Small intestine (tissue), 7 donors: Measurements from ENCODE around the gene C5orf63. TPM values are rescaled to one million over a fixed set of nuclear protein-coding genes. Genes with fewer than 3 reads are reported as not detected.
"Not testable (repeated sequence)": the region's sequence is repeated elsewhere in the genome, so short reads cannot be mapped to it uniquely, and the experiment has no call there.

ENCODE experiments used
- DNase-seq, 2 donors: peaks; one replicate each; pipeline versions ENCODE4 v3.0.0 to v3.0.0-alpha.2; 2013
- FAIRE-seq: peaks from 2 replicates; lab custom pipeline; 2012; peaks lifted over from hg19 to GRCh38; lab: Jason Lieb, UNC
- H3K27ac ChIP-seq, 3 donors: one replicate each; pipeline ENCODE4 v1.5.1; 2013; ENCODE audit warnings: low read length in 2 of 3, mild to moderate bottlenecking in 2 of 3, control low read depth in 1 of 3, inconsistent platforms in 1 of 3, low read depth in 1 of 3, moderate library complexity in 1 of 3
- H3K27me3 ChIP-seq, 3 donors: one replicate each; pipeline ENCODE4 v1.6.1; 2013; ENCODE audit warnings: low read length in 3 of 3, inconsistent platforms in 1 of 3; ENCODE audit not compliant: control insufficient read depth in 3 of 3, insufficient read depth in 3 of 3
- H3K36me3 ChIP-seq, 3 donors: one replicate each; pipeline ENCODE4 v1.6.1; 2013; ENCODE audit warnings: low read length in 3 of 3, inconsistent platforms in 1 of 3, low read depth in 1 of 3, mild to moderate bottlenecking in 1 of 3, moderate library complexity in 1 of 3; ENCODE audit not compliant: control insufficient read depth in 3 of 3, insufficient read depth in 2 of 3
- H3K4me1 ChIP-seq, 3 donors: one replicate each; pipeline ENCODE4 v1.6.1; 2013; ENCODE audit warnings: low read length in 2 of 3, inconsistent platforms in 1 of 3, low read depth in 1 of 3, mild to moderate bottlenecking in 1 of 3, moderate library complexity in 1 of 3; ENCODE audit not compliant: control insufficient read depth in 3 of 3, insufficient read depth in 2 of 3
- H3K4me3 ChIP-seq, 3 donors: one replicate each; pipeline ENCODE4 v1.5.1; 2013; ENCODE audit warnings: low read length in 3 of 3, control low read depth in 1 of 3, inconsistent platforms in 1 of 3, low read depth in 1 of 3, mild to moderate bottlenecking in 1 of 3, moderate library complexity in 1 of 3
- H3K9me3 ChIP-seq, 2 donors: one replicate each; pipeline ENCODE4 v1.6.1; 2013; ENCODE audit warnings: low read depth in 1 of 2, low read length in 1 of 2; ENCODE audit not compliant: control insufficient read depth in 2 of 2, insufficient read depth in 1 of 2
- WGBS, 3 donors: extraction: QIAGEN DNeasy Blood & Tissue Kit; methylation state at CpG; one replicate each; pipeline ENCODE4 v1.1.7; 2013; 5-methylcytosine and 5-hydroxymethylcytosine counted together
- polyA plus RNA-seq, 4 donors: library from polyadenylated mRNA; stranded (reverse) in 3 of 4; unstranded in 1 of 4; fragments of 200-250 nt in 3 of 4; fragments of 120-200 nt in 1 of 4; gene quantifications; one replicate each; pipeline versions ENCODE4 v1.2.1 to v1.2.3, GENCODE V29; 2013
- donor health status: healthy with polysubstance abuse.
- donor health status: control.
- donor health status: control.
- donor health status: Bipolar disorder and iron deficiency.
- donor health status: healthy.

Gene C5orf63
- polyA plus RNA-seq, 4 donors, result 4.2 to 17.9 (median 6.4) TPM

DNA sequence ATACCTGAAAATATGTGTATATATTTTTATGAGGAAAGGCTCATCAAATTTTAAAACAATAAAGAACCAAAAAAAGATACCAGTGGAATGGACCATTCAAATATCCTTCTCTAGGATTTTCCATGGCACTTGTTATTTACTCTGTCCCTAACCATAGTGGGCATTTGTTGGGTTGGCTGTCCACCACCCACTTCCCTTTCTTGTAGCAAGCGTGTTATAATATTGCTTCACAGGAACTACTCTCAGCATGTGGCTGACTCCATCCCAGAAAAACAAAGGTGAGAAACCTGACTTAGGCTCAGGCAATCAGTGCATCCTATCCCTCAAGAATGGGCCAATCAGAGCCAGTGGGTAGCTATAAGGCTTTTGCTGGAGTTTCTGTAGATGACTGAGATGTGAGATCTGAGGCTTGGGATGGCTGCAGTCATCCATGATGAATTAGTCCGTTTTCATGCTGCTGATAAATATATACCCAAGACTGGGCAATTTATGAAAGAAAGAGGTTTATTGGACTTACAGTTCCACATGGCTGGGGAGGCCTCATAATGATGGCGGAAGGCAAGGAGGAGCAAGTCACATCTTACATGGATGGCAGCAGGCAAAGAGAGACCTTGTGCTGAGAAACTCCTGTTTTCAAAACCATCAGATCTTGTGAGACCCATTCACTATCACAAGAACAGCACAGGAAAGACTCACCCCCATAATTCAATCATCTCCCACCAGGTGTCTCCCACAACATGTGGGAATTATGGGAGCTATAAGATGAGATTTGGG is 17.2 kb downstream of the C5orf63 start:
- FAIRE-seq, result no peak
- WGBS, 3 donors, result 91 to 97% (median 95%) methylated on average over 3 of the region's 3 CpGs

DNA sequence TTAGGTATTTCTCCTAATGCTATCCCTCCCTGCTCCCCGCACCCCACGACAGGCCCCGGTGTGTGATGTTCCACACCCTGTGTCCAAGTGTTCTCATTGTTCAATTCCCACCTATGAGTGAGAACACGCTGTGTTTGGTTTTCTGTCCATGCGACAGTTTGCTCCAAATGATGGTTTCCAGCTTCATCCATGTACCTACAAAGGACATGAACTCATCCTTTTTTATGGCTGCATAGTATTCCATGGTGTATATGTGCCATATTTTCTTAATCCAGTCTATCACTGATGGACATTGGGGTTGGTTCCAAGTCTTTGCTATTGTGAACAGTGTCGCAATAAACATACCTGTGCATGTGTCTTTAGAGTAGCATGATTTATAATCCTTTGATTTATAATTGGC is 19.8 kb downstream of the C5orf63 start:
- H3K27me3 ChIP-seq, H3K4me3 ChIP-seq, H3K4me1 ChIP-seq, H3K36me3 ChIP-seq, DNase-seq, FAIRE-seq, H3K9me3 ChIP-seq, H3K27ac ChIP-seq: not testable (repeated sequence)
- 98 to 99% (median 98%) methylated on average over 6 of the region's 6 CpGs for WGBS, 3 donors

More for the DNA sequence above, 17.2 kb downstream of the C5orf63 start:
- H3K4me3 ChIP-seq, result no peak overlapping the region
- H3K9me3 ChIP-seq, result no peaks in the 10 kb centered on the region
- H3K4me1 ChIP-seq, result no peaks in the 10 kb centered on the region
- H3K36me3 ChIP-seq, result peaks cover 0 to 10% (median 0%) of the 10 kb centered on the region in 3 donors
- DNase-seq, result no peak
- no peak overlapping the region for H3K27ac ChIP-seq
- no peaks in the 10 kb centered on the region for H3K27me3 ChIP-seq

DNA sequence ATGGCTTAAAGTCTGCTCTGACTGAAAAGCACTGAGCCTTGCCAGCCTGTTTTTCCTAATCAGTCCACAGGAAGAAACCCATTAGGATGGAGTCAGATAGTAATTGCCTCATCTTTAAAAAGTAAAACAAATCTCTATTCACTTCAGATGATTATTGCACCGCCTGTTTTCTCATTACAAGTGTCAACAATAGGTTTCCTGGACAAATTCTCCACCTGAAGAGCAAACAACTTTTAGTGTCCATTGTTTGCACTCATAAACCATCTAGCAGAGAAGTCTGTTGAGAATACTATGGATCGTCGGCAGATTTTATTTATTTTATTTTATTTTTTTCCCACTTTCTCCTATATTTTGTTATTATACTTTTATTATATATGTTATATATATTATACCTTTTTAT is 20.3 kb downstream of the C5orf63 start:
- Histone ChIP-seq H3K4me3 (no peak overlapping the region), H3K9me3 (no peaks in the 10 kb centered on the region), H3K27me3 (no peaks in the 10 kb centered on the region), H3K36me3 (peaks cover 0 to 10% (median 0%) of the 10 kb centered on the region in 3 donors), H3K4me1 (no peaks in the 10 kb centered on the region), H3K27ac (no peak overlapping the region)
- FAIRE-seq (no peak), DNase-seq (peak in 1 of 2 donors; percentile 12)
- 84 to 92% (median 87%) methylated on average over 3 of the region's 3 CpGs for WGBS, 3 donors

DNA sequence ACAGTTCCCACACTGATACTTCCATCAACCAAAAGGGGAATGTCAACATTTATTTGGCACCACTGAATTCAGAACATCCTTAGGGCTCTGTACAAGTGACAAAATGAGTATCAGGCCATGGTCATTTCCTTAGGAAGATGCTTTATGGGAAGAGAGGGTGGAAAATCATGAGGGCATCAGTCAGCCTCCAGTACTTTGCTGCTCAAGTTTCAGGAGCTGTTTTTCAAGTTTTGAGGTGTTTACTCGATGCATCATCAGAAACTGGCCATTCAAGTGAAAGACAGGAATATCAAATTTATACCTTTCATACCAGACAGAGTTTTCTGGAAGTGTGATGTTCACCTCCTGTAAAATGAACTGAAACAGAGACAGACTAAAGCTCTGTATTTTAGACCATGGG is 21.7 kb downstream of the C5orf63 start:
- no peaks in the 10 kb centered on the region for H3K4me1 ChIP-seq
- no peaks in the 10 kb centered on the region for H3K27me3 ChIP-seq
- H3K36me3 ChIP-seq, result peaks cover 0 to 8% (median 0%) of the 10 kb centered on the region in 3 donors
- FAIRE-seq (no peak), DNase-seq (no peak)
- 88 to 95% (median 94%) methylated on average over 1 of the region's 1 CpG for WGBS, 3 donors
- no peak overlapping the region for H3K4me3 ChIP-seq
- H3K27ac ChIP-seq, result no peak overlapping the region
- H3K9me3 ChIP-seq, result no peaks in the 10 kb centered on the region

DNA sequence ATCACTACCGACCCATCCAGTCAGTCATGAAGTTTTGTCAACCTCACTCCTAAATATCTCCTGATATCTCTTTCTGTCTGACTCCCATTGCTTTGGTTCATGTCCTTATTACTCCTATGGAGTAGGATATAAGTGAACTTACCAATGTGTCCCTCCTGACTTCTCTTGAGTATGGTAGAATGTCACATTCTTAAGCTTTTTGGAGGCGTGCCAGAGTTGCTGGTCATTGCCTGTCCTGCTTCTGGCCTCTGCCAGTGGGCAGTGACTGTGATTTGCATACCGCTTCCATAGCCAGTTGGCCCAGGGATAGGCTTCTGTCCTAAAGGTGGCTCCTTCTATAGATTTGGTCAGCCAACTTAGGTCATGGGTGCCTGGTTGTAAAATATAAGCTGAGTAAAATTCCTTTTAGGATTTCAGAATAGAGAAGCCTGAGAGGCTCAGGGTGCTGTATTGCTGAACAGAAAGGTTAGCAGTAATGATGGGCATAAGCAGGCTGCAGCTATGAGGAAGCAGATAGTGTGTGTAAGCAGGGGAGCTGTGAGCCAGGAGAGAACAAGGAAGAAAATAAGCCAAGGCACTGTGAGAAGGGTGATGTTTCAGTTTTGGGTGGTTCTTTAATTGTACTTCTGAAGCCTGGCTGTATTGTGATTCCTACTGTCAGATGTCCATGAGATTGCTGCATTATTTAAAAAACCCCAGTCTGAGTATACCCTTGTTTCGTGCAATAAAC is 26.8 kb downstream of the C5orf63 start:
- no peak overlapping the region for H3K4me3 ChIP-seq
- no peak overlapping the region for H3K27ac ChIP-seq
- no peak for DNase-seq
- no peaks in the 10 kb centered on the region for H3K27me3 ChIP-seq
- FAIRE-seq, result no peak
- H3K9me3 ChIP-seq, result no peaks in the 10 kb centered on the region
- WGBS, 3 donors, result 93 to 95% (median 93%) methylated on average over 4 of the region's 4 CpGs
- peaks cover 0 to 2% (median 0%) of the 10 kb centered on the region in 3 donors for H3K36me3 ChIP-seq
- H3K4me1 ChIP-seq, result peaks cover 0 to under 1% (median 0%) of the 10 kb centered on the region in 3 donors

DNA sequence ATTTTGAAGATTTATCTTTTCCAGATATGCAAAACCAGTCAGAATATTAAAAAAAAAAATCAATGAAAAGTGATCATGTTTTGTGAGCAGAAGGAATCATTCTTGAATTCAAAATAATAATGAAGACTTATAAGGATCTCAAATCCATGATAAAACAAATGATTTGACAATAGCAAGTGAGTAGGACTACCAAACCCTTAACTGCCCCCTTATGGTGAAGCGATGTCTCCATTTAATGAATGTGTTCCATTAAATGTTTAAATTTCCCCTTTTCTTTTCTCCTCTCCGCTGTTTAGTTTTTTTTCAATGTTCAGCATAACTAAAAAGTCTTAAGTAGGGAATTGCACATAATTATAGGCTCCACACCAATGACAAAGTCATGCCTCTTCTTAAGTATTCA is 30.7 kb downstream of the C5orf63 start:
- FAIRE-seq, result no peak
- no peak for DNase-seq
- Histone ChIP-seq H3K27ac (no peak overlapping the region), H3K9me3 (no peaks in the 10 kb centered on the region), H3K4me3 (no peak overlapping the region), H3K36me3 (no peaks in the 10 kb centered on the region), H3K4me1 (peaks cover 0 to 14% (median 1%) of the 10 kb centered on the region in 3 donors), H3K27me3 (no peaks in the 10 kb centered on the region)
- 89 to 94% (median 94%) methylated on average over 2 of the region's 2 CpGs for WGBS, 3 donors

DNA sequence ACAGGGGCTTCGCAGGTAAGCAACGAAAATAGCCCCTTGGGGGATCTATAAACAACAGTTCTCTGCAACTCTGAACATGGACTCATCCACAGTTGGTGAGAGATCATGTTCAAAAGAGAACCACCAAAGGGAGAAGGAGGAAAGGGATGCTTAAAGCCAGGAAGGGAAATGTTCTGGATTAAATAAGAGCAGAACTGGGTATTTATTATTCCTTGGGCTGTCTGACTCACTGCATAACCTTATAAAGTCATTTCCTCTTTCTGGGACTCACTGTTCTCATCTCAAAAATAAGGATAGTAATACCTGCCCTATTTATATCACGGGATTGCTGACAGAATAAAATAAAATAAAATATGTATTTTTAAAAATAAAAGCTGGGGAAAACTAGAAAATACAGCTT is 31.7 kb downstream of the C5orf63 start:
- DNase-seq, result peak in 1 of 2 donors; percentile 27
- 17 to 51% (median 38%) methylated on average over 3 of the region's 3 CpGs for WGBS, 3 donors
- no peaks in the 10 kb centered on the region for H3K27me3 ChIP-seq
- no peak overlapping the region for H3K4me3 ChIP-seq
- no peaks in the 10 kb centered on the region for H3K36me3 ChIP-seq
- no peak for FAIRE-seq
- H3K4me1 ChIP-seq, result peaks cover 0 to 14% (median 1%) of the 10 kb centered on the region in 3 donors
- H3K9me3 ChIP-seq, result no peaks in the 10 kb centered on the region
- H3K27ac ChIP-seq, result peak overlapping the region; percentile 0 to 81 (median 81)

DNA sequence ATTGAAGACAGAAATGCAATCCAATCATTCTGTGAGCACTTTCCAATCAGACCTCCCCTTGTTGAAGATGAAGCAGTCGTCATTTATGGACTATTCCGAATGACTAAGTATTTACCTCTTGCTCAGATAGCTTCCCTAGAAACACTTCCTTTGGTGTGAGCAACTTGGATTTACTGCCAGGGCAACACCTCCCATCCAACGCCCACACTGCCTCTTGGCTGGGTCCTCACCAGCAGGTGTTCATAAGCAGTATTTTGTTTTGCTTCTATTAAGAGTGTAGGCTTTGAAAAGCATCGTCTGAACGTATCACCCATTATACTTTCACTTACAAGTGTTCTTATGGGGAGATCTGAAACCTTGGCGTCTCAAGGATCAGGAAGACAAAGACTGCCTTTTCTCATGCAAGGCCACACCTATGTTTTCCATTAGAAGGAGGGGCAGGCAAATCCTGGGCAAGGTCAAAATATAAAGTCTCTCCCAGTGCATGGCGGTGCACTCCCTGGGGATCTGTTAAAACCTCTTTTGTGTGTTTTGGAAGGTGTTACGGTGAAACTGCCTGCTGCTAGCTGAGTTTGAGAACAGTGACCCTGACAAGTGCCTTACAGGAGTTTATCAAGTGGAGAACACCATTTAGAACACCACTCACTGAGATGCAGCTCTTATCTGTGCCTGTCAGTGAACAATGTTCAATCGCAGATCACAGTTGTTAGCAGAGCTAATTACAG is 32.3 kb downstream of the C5orf63 start:
- Histone ChIP-seq H3K4me3 (no peak overlapping the region), H3K27ac (peak overlapping the region; percentile 0 to 81 (median 81))
- FAIRE-seq, result no peak

More for the DNA sequence above, 32.3 kb downstream of the C5orf63 start:
- DNase-seq, result peak; percentile 88 to 89
- no peaks in the 10 kb centered on the region for H3K27me3 ChIP-seq
- H3K36me3 ChIP-seq, result no peaks in the 10 kb centered on the region
- 12 to 42% (median 30%) methylated on average over 9 of the region's 9 CpGs for WGBS, 3 donors
- no peaks in the 10 kb centered on the region for H3K9me3 ChIP-seq
- peaks cover 0 to 14% (median 1%) of the 10 kb centered on the region in 3 donors for H3K4me1 ChIP-seq
